ENCODE results near the gene NOTCH2.

Gene NOTCH2

DNA sequence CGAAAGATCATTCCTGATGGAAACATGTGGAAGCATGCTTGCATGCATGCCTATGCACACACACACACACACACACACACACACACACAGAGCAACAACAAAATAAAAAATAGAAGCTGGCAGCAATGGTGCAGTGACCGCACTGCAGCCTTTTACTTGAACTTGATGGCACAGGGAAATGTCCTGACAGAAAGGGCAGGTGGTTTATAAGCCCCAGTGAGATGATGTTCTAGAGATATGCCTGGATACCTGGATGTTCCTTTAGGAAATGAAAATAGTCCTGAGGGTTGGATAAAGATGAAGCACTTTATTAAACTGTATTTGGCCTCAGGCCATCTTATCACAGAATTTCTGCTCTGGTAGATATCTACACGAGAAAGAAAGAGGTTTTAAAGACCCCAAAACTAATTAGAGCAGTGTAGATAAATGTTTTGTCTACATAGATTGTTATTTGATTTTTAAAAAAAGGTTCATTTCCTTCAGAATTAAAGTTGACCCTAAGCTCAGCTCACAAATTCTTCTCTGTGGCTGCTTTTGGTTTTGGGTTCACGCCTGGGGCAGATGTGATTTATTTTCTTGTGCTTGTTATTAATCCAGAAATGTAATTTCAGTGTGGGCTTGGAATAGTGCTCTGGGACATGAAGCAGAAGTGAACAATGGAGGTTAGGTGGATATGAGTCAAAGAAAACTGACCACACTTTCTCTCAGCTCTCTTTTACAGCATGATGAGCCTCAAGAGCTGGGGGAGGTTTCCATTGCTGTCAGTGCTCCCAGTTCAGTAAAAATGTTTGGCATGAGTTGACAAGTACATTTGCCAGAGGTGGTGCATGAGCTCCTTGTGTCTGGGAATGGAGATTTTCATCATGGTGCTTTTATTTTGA, 196.1 kb downstream of the NOTCH2 start:
- DNase-seq (ENCODE audit: low spot score): no peak

DNA sequence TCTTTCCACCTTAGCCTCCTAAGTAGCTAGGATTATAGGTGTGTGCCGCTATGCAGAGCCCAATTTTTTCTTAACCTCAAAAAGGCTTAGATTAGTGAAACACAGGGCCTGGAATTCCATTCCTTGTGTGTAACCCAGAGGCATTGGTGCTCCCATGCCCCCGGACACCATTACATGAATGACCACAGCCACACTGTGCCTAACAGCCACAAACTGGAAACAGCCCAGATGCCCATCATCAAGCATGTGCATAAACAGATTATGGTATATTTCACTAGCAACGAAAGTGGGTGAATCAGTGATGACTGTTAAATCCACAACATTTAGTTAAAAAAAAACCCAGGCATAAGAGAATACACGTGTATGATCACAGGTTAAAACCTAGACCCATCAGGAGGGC, 197.6 kb downstream of the NOTCH2 start:
- DNase-seq (ENCODE audit: low spot score): no peak

DNA sequence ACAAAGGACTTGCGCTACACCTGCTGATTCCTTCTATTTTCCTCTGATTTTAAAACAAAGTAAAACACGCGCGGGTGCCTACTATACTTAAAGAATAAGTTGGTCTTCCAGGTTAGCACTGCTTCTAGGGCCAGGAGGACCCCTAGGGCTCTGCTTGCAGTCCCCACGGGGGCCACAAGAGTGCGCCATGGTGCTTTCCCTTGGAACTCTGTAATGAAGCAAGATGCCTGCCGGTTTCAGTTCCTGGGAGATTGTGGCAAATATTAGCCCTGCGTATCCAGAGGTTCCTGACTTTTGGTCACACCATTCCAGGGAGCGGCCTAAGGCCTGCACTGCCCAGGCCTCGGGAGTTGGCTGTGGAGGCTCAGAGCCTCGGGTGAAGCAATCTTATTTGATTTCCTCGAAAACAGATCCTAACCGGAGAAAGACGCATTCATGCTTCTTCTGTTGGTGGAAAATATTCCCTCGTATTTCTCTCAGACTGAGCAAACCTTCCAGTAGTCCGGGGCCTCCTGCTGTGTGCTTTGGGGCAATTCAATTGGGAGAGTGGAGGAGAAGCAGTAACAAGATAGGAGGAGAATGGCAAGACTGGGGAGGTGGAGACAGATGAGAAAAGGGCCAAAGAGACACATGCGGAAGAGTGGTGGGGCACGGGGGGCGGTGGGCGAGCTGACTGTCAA, 198.4 kb downstream of the NOTCH2 start:
- peak; percentile 87 for DNase-seq (ENCODE audit: low spot score)

DNA sequence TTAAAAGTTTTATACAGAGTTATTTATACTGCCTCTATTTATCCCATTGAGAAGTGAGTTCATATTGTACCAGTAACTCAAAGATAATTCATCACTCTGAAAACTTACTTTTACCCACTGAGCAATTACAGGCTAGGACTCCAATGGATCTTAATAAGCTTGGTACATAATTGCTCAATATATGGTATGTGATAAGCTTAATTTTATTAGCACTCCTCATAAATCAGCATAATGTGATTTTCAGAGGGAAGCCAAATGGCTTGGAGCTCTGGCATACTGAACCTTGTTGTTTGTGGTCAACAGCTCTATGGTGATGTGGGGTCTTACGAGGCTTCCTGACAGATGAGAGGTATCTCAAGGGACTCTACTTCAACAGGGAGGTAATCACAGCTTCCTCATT, 199.5 kb downstream of the NOTCH2 start:
- no peak for DNase-seq (ENCODE audit: low spot score)

DNA sequence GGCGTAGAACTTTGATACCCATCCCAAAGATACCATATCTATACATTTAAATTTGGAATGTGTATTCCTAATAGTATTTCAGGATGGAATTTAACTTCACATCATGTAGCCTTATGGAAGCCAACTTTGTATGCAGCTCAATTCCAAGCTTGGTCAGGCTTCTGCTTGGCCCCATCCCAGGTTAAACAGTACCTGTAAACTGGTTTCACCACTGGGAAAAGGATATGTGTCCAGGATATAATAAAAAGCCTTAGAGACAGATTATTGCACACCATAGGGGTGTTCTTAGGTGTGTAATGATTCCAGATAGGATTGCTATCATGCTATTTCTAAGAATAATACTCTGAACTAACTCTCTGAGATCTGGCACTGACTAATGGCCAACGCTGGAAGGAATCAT, 201.3 kb downstream of the NOTCH2 start:
- DNase-seq (ENCODE audit: low spot score): no peak

DNA sequence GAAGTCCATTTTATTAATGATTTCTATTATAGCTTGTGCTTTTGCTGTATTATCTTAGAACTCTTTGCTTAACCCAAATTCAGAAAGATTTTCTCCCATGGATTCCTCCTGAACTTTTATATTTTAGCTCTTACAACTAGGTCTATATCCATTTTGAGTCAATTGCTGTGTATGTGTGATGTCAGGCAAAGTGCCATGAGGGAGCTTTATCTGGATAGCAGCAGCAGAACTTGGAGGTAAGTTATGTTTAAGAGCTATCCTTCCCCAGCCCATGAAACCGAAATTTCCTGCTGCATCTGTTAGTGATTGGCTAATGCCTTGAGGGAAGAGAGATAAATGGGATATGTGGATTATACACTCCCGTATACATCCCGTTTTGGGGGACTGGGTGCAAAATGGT, 203.0 kb downstream of the NOTCH2 start:
- no peak for DNase-seq (ENCODE audit: low spot score)

DNA sequence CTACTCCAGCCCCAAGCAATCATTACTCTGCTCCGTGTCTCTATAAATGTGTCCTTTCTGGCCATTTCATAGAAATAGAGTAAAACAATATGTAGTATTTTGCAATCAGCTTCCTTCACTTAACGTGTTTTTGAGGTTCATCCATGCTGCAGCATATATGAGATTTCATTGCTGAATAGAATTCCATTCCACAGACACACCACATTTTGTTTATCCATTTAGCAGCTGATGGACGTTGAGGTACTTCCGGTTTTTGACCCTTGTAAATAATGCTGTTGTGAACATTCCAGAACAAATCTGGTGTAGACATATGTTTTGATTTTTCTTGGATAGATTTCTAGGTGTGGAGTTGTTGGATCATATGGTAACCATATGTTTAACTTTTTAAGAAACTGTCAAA, 203.8 kb downstream of the NOTCH2 start:
- no peak for DNase-seq (ENCODE audit: low spot score)

DNA sequence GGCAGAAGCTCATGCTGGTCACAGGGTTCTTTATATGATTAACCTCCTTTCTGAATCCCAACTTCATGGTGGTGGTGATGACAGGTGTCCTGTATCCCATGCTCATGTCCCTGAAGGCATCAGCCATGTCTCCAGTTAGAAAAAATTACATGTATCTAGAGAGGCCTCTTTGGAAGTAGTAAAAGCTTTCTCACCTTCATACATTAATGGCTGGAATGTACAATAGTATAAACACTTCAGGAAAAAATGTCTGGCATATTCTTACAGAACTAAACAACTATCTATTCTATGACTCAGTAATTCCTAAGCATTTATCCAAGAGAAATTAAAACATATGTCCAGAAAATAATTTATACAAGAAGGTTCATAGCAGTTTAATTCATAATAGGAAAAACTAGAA, 207.2 kb downstream of the NOTCH2 start:
- no peak for DNase-seq (ENCODE audit: low spot score)
